NCI-H1048 (cell line): ENCODE data around the gene UBE2I.
"Not testable (repeated sequence)": the region's sequence is repeated elsewhere in the genome, so short reads cannot be mapped to it uniquely, and the experiment has no call there.

Experiments
- DNase-seq: peaks from one replicate; lab custom pipeline; 2025; lab: John Stamatoyannopoulos, UW

UBE2I gene

DNA sequence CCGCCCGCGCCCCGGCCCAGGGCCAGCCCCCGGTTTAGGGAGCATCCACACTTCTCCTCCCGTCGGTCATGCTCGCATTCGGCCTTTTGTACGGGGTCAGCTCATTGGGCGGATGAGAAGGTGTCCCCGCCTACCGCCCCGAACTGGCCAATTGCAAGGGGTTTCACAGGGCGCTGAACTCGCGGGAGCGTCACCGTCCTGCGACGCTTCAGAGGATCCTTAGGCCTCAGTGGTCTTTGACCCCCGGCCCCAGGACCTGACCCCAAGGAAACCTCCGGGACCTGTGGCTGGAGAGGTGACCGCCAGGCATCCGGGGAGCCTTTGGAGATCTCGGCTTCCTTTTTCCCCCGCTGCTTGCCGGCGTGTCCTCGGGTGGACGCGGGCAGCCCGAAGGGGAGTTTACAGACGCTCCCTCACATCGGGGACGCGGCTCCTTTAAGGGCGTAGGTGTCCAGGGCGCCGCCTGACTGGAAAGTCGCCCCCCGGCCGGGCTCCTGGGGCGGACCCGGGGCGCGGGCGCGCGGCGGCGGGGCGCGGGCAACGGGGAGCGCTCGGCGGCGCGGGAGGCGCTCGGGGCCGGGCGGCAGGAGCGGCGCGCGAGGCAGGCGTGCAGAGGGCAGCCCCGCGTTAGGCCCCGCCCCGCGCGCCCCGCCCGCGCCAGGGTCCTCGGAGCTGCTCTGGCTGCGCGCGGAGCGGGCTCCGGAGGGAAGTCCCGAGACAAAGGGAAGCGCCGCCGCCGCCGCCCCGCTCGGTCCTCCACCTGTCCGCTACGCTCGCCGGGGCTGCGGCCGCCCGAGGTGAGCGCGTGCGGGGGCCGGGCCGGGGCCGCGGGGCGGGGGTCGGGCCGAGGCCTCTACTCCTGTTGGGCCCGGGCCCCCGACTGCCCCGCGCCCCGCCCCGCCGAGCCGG, at the start of gene UBE2I:
UBE2I (plus strand) TSS at position 660 of the 909 bp plus-strand sequence. CDS start 4,395 bp downstream, outside the sequence.
- peak; percentile 61 for DNase-seq

DNA sequence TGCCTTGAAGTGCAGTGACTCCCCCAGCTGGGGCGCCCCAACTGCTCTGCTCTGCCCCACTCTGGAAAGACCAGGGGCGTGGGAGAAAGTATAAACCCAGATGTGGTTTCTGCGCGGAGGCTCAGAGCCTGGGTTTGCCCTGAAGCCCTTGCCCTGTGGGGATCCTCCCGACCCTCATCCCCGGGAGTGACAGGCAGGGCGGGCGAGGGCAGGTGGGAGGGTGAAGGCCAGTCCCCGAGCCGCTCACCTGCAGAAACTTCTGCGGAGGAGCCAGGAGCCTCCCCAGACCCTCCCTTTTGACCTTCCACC, 49.7 kb upstream of the UBE2I start:
- DNase-seq, result no peak

DNA sequence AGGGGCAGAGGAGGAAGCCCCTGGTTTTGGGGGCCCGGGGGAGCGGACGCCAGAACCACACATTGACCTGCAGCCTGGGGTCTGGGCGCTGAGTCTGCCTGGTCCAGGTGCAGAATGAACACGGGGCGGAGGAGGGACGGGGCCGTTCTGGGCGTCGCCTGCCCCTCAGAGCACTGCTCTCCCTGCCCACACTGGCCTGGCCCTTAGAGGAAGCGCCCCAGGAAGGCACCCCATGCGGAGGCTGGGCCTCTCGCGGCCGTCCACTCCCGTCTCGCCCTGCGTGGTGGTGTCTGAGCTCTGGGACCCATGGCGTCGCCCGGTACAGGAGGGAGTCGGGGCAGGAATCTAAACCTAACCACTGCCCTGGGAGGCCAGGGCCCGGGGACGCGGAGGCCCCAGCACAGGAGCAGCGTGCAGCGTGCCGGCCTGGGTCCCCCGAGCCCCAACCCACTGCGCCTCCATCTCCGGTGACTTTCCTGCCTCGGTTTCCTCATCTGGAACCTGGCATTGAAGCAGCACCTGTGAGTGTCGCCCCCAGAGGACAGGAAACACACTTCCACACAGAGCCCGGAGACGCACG, 49.2 kb upstream of the UBE2I start:
- no peak for DNase-seq

DNA sequence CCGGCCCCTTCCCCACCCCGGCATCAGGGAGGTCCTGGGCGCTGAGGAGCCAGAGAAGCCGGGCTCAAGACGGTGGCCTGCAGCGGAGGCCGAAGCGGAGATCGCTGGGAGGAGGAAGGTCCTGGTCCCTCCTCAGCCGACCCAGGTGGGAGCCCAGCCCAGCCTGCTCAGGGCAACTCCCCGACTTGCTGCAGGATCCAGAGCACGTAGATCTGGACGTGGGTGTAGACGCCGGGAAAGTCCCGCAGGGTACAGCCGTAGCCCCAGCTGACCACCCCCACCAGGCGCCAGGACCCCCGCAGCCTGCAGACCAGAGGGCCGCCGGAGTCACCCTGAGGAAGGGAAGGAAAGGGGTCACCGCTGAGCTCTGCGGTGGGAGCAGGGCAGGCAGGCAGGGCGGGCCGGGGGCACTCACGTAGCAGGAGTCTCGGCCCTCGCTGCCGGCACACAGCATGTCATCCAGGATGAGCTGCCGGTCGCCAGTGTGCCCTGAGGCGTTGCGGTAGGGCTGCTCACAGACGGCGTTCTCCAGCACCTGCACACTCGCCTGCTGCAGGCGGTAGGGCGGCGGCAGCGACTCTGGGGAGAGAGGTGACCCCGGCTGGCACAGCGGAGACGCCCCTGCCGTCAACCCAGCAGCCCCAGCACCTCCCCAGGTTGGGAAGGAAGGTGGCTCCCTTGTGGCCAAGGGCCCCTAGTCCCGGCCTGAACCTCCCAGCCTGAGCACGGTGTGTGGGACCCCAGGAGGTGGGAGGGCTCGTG, 48.1 kb upstream of the UBE2I start:
- no peak for DNase-seq

DNA sequence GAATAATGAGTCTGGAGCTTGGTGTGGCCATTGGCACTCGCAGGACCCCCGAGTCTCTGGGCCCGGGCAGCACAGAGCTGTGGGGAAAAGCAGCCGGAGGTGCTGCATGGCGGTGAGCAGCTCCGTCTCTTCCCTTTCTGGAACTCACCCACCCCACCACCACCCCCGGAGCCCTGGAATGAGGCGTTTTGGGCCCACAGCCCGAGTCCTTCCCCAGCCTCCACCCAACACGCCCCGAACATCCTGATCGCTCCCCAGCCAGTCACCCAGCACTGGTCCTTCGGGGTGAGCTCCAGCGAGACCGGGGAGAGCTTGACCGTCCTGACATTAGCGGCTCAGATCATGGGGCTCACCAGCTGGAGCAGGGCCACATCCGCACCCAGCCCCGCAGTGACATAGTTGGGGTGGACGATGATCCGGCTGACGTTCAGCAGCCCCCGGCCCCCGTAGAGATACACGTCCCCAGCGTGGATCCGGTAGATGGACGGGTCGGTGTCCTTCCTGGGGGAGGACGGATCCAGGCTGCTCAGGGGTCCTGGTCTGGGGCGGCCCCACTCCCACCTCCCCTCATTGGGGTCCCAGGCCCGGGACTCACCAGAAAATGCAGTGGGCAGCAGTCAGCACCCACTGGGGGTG, 47.1 kb upstream of the UBE2I start:
- no peak for DNase-seq

DNA sequence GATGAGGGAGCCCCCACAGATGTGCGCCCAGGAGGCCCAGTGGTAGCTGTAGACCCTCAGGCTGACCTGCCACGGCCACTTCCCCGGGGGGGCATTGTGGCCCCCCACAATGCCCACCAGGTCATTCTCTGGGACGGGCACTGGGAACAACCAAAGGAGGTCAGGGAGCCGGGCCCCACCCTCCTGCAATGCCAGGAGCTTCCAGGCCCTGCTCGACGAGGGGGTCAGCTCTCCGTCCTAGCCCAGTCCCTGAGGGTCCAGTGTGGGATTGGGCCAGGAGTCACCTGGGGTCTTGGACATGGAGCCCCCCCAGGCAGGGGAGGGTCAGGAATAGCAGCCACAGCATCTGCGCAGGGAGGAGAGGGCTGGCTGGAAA, 46.6 kb upstream of the UBE2I start:
- DNase-seq, result no peak

DNA sequence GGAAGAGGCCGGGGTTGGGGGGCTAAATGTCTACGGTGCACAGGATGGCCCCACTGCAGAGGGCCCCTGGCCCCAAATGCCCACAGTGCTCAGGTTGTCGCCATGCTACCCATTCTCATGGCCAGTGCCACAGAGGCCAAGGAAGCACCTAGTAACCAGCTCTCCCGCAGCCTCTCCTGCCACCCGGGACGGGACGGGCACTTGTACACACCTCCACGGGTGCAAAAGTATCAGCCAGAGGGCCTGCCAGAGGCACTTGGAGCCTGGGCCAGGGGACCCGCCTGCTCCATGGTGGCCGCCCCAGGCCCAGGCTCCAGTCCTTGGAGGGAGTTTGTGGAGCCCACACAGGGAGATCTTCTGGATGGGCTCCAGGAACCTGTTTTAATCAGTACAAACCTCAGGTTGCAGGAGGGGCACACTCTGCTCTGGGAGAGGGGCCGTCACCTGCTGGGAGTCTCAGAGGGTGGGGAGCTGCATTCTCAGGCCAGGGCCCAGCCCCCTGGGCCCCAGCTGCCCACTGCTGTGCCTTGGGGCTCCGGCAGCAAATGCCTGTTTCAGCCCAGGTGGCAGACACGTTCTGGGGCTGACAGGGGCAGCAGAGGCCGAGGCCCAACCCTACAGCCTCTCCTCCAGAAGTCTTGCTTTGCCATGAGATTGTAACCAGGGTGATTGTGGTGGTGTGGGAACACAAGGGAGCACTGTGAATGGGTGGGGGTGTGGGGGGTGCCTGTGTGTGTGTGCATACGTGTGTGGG, 45.7 kb upstream of the UBE2I start:
- no peak for DNase-seq

DNA sequence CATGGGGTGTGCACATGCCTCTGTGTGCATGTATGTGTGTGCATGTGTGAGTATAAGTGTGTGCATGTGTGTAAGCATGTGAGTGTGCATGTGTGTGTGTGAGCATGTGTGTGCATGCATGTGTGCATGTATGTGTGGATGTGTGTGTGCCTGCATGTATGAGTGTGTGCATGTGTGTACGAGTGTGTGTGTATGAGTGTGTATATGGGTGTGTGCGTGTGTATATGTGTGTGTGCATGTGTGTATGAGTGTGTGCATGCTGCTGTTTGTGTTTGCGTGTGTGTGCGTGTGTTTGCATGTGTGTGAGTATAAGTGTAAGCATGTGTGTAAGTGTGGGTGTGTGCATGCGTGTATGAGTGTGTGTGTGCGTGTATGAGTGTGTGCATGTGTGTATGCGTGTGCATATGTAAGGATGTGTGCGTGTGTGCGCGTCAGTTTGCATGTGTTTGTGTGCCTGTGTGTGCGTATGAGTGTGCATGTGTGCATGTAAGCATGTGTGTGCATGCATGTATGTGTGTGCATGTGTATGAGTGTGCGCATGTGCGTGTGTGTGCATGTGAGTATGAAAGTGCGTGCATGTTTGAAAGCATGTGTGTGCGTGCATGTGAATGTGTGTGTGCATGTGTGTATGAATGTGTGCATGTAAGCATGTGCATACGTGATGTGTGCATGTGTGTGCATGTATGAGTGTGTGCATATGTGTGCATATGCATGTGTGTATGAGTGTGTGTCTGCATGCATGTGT, 44.9 kb upstream of the UBE2I start:
- no peak for DNase-seq

DNA sequence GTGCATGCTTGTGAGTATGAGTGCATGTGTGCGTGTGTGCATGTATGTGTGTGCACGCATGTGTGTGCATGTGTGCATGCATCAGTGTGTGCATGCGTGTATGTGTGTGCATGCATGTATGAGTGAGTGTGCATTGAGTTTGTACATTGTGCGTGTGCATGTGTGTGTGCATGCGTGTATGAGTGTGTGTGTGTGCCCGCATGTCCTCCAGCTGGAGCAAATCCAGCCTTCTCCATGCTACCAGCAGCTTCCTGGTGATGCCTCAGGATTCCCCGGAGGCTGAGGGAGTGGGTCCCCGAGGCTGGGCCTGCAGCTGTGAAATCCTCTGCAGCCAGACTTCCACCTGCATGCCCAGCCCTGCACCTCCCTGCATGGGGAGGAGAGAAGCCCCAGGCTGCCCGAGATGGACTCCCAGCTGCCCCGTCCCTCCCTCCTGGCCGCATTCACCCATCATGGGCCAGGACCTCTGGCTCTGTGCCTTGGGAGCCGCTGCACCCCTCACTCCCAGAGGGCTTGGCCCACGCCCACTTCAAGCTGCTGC, 44.3 kb upstream of the UBE2I start:
- no peak for DNase-seq

DNA sequence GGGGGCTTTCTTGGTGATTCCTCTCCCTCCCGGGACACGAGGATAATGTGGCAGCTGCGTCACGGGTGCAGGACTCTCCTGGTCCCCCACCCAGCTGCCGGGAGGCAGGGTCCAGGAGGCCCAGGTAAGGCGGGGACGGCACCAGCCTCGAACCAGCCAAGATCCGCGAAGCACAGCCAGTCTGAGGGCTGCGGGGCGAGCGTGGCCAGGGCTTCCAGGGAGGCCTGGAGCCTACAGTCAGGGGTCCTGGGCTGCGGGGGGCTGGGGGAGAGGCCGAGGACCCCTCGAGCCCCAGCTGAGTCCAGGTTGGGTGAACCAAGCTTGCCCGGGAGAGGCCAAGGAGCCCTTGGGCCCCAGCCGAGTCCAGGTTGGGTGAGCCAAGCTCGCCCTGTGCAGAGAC, 43.6 kb upstream of the UBE2I start:
- no peak for DNase-seq

DNA sequence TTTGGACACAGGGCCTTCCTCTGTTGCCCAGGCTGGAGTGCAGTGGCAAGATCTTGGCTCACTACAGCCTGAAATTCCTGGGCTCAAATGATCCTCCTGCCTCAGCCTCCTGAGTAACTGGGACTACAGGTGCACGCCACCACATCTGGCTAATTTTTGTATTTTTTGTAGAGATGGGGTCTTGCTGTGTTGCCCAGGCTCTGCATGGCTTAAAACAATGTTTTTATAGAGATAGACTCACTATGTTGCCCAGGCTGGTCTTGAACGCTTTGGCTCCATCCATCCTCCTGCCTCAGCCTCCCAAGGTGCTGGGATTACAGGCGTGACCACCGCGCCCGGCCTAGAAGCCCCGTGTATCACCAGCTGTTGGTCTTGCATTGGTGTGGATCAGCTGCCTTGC, 40.0 kb upstream of the UBE2I start:
- DNase-seq, result not testable (repeated sequence)

DNA sequence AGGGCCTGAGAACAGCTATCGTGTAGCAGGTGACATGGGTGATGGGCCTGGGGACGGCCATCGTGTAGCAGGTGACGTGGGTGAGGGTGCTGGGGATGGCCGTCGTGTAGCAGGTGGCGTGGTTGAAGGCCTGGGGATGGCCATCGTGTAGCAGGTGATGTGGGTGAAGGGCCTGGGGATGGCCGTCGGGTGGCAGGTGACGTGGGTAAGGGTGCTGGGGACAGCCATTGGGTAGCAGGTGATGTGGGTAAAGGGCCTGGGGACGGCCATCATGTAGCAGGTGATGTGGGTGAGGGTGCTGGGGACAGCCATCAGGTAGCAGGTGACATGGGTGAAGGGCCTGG, 38.1 kb upstream of the UBE2I start:
- no peak for DNase-seq

DNA sequence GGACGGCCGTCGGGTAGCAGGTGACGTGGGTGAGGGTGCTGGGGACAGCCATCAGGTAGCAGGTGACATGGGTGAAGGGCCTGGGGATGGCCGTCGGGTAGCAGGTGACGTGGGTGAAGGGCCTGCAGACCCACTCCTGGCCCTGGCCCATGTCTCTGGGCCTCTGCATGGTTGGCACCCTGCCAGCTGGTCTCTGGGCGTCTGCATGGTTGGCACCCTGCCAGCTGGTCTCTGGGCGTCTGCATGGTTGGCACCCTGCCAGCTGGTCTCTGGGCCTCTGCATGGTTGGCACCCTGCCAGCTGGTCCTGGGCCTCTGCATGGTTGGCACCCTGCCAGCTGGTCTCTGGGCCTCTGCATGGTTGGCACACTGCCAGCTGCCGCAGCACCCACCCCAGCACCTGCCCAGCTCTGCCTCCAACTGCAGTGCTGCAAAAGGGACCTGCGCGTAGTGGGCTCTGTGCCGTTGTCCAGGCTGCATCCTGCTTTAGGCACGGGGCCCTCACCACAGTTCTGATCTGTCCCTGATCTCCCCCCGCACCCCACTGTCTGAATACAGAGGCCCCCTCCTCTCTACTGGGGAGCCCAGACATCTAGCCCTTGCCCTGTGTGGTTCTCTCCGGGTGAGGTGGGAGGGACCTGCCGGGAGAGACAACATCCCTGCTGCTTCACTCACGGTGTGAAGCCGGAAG, 37.6 kb upstream of the UBE2I start:
- not testable (repeated sequence) for DNase-seq

DNA sequence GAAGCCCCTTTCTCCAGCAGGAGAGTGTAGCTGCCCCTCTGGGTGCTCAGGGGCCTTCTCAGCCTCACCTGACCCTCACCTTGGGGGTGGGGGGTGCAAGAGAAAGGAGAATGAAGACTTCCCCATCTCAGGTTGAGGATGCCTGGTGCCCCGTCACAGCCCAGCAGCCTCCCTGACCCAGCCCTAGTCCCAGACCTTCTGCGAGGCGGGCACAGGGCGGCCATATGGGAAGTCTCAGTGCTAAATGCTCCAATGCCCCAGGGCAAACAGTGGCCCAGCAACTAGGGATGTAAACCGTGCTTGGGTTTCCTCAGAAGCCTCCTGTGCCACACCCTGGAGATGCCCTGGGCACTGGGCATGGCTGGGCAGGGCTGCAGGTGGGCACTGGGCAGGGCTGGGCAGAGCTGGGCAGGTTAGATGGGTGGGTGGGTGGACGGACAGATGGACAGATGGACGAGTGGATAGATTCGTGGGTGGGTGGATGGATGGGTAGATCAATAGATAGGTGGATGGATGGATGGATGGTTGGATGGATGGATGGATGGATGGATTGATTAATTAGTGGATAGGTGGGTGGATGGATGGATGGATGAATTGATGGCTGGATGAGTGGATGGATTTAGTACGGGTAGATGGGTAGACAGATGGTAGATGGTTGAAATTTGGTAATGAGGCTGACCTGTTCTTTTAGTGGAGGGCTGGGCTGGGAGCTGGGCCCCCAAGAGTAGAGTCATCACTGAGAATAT, 36.8 kb upstream of the UBE2I start:
- no peak for DNase-seq

DNA sequence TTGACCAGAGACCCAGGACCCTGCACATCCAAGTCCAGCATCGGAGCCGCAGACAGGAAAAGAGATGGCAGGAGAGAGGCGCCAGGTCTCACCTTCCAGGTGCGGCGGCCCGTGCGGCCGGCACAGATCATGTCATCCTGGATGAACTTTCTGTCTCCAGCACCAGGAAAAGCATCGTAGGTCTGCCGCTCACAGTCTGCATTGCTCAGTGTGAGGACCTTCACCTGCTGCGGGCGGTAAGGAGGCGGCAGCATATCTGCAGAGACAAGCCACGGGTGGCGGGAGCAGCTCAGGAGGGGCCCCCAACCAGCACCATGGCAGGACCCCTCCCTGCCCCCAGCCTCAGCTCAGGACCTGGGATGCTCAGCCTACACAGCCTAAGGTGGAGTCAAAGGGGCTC, 35.6 kb upstream of the UBE2I start:
- DNase-seq, result no peak

DNA sequence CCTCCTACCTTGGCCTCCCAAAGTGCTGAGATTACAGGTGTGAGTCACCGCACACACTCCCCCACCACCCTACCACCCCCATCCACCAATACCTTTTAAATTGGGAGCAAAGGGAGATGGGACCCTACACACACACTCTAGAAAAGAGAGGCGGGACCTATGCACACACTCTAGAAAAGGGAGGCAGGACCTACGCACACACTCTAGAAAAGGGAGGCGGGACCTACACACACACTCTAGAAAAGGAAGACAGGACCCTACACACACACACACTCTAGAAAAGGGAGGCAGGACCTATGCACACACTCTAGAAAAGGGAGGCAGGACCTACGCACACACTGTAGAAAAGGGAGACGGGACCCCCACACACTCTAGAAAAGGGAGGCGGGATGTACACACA, 34.7 kb upstream of the UBE2I start:
- DNase-seq, result no peak

DNA sequence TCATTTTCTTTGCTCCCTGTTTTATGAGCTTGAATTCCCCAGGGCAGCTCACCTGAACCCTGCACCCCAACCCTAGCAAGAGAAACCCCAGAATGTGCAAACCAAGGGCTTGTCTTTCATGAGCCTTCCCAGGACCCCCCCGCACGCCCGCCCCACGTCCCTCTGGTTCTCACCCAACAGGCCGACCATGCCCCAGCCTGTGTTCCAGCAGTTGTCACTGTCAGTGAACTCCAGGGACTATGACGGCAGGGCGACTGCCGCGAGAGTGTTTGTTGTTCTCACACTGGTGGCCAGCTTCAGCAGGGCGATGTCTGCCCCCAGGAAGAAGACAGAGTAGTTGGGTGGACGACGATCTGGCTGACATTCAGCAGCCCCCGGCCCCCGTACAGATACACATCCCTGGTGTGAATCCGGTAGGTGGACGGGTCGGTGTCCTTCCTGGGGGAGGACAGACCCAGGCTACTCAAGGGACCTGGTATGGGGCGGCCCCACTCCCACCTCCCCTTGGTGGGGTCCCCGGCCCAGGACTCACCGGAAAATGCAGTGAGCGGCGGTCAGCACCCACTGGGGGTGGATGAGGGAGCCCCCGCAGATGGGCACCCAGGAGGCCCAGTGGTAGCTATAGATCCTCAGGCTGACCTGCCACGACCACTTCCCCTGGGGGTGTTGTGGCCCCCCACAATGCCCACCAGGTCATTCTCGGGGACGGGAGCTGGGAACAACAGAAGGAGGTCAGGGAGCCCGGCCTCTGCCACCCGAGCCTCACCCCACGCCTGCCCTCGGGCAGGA, 33.5 kb upstream of the UBE2I start:
- DNase-seq, result no peak

DNA sequence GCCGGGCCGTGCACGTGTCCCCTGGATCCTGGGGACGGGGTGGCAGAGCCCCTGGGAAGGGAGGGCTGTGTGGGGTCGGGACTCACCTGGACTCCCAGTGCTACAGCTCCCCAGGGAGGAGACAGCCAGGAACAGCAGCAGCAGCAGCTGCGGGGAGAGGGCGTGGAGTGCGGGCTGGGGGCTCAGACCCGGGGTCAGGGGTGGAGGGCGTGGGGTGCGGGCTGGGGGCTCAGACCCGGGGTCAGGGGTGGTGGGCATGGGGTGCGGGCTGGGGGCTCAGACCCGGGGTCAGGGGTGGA, 32.9 kb upstream of the UBE2I start:
- no peak for DNase-seq

DNA sequence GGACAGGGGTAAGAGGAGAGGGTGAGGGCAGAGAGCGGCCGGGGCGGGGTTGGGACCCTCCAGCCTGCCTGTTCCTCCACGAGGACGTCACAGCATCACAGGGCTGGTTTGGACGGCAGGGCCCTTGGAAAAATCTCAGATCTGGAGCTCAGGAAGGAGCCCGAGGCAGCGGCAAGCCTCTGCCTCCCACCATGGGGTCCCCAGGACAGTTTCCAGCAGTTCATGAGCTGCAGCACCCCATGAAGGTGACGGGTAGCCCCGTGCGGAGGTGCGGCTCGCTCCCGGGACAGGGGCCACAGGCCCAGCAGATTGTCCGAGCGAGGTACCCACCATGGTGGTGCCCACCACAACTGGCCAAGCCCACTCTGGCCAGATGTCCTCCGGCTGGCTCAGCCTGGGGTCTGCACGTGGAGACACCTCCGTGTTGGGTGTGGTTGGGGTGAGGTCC, 32.3 kb upstream of the UBE2I start:
- no peak for DNase-seq
